ENCODE data around the gene TMEM107.

TMEM107 gene

GRCh38 chr17:8153957-8154607 is 22.1 kb downstream of the TMEM107 start:
- peaks cover 31% of the 10 kb centered on the region for H3K4me1 ChIP-seq (ENCODE audit: control insufficient read depth, insufficient read depth, low read length, poor library complexity, severe bottlenecking)
- peak overlapping the region; percentile 100 for H3K27ac ChIP-seq (ENCODE audit: low read depth, low read length, severe bottlenecking)
- 9 to 12% methylated on average over 12 to 14 of the region's 22 CpGs for WGBS, 2 experiments (ENCODE audit: insufficient coverage in 2 of 2)
- H3K4me3 ChIP-seq (ENCODE audit: extremely low read depth, insufficient read depth, low read length, poor library complexity, severe bottlenecking): peak overlapping the region; percentile 28
- no peaks in the 10 kb centered on the region for H3K9me3 ChIP-seq (ENCODE audit: control insufficient read depth, low read length)
- H3K36me3 ChIP-seq (ENCODE audit: control insufficient read depth, insufficient read depth, low read length): peaks cover 20% of the 10 kb centered on the region

DNA sequence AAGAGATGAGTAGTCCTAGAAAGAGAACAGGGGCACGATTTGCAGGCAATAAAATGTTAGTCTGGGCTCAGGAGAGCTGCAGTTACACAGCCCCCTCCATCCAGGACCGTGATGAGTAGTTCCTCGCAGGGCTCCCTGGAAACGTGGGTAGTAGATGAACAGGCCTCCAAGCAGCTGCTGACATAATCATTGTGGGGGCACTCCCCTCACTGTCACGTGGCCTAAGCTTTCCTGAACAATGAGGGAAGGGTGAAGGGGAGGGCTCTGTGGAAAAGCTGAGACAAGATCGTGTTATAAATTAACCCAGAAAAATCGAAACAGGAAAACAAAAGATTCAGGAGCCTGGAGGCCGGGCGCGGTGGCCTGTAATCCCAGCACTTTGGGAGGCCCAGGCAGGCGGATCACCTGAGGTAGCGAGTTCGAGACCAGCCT is 22.6 kb downstream of the TMEM107 start:
- Histone ChIP-seq H3K4me3 (ENCODE audit: extremely low read depth, insufficient read depth, low read length, poor library complexity, severe bottlenecking) (no peak overlapping the region), H3K4me1 (ENCODE audit: control insufficient read depth, insufficient read depth, low read length, poor library complexity, severe bottlenecking) (peaks cover 31% of the 10 kb centered on the region), H3K36me3 (ENCODE audit: control insufficient read depth, insufficient read depth, low read length) (peaks cover 22% of the 10 kb centered on the region), H3K27ac (ENCODE audit: low read depth, low read length, severe bottlenecking) (peak overlapping the region; percentile 100), H3K9me3 (ENCODE audit: control insufficient read depth, low read length) (no peaks in the 10 kb centered on the region)
- 69 to 73% methylated on average over 13 of the region's 13 CpGs for WGBS, 2 experiments (ENCODE audit: insufficient coverage in 2 of 2)

GRCh38 chr17:8153031-8153451 is 23.1 kb downstream of the TMEM107 start:
- WGBS, 2 experiments (ENCODE audit: insufficient coverage in 2 of 2): 91 to 94% methylated on average over 6 to 7 of the region's 7 CpGs
- H3K36me3 ChIP-seq (ENCODE audit: control insufficient read depth, insufficient read depth, low read length): peaks cover 23% of the 10 kb centered on the region
- peak overlapping the region; percentile 100 for H3K27ac ChIP-seq (ENCODE audit: low read depth, low read length, severe bottlenecking)
- no peak overlapping the region for H3K4me3 ChIP-seq (ENCODE audit: extremely low read depth, insufficient read depth, low read length, poor library complexity, severe bottlenecking)
- peaks cover 31% of the 10 kb centered on the region for H3K4me1 ChIP-seq (ENCODE audit: control insufficient read depth, insufficient read depth, low read length, poor library complexity, severe bottlenecking)
- no peaks in the 10 kb centered on the region for H3K9me3 ChIP-seq (ENCODE audit: control insufficient read depth, low read length)

DNA sequence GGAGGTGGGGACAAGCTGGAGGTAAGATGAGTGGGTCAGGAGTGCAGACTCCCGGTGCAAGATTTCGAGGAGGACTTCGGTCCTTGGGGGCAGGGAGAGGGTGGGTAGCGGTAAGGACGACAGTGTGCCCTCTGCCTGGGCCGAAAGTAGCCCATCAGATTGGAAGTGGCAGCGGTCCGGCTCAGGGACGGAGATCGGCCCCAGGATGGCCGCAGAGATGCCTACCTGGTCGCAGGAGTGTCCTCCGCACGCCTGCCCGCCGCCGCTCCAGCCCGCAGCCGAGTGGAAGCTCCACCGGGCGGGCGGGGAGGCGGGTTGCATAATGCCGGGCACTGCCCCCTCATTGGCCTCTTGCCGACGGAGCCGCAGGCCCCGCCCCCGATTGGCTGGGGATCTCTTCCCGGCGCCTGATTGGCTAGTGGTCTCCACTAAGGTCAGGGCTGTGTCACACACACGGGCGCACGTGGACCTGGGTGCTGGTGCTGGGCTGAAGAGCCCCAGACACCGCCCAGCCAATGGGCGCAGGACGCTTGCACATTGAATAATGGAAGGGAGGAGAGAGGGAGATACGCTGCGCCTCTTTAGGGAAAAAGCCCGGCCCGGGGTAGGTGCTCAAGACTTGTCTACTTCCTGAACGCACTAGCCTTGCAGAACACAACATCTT is 23.9 kb downstream of the TMEM107 start, which contains the start of gene PER1:
PER1 (minus strand) TSS at position 293 of the 664 bp plus-strand sequence. CDS start 1,698 bp downstream, outside the sequence.
- Histone ChIP-seq H3K4me3 (ENCODE audit: extremely low read depth, insufficient read depth, low read length, poor library complexity, severe bottlenecking) (peak within 1 kb of the TSS; percentile 70), H3K27ac (ENCODE audit: low read depth, low read length, severe bottlenecking) (peak within 1 kb of the TSS; percentile 100), H3K9me3 (ENCODE audit: control insufficient read depth, low read length) (no peaks in the 10 kb centered on the region), H3K36me3 (ENCODE audit: control insufficient read depth, insufficient read depth, low read length) (peaks cover 31% of the 10 kb centered on the region), H3K4me1 (ENCODE audit: control insufficient read depth, insufficient read depth, low read length, poor library complexity, severe bottlenecking) (peaks cover 31% of the 10 kb centered on the region)
- 7 to 12% methylated on average over 40 to 41 of the region's 42 CpGs for WGBS, 2 experiments (ENCODE audit: insufficient coverage in 2 of 2)

DNA sequence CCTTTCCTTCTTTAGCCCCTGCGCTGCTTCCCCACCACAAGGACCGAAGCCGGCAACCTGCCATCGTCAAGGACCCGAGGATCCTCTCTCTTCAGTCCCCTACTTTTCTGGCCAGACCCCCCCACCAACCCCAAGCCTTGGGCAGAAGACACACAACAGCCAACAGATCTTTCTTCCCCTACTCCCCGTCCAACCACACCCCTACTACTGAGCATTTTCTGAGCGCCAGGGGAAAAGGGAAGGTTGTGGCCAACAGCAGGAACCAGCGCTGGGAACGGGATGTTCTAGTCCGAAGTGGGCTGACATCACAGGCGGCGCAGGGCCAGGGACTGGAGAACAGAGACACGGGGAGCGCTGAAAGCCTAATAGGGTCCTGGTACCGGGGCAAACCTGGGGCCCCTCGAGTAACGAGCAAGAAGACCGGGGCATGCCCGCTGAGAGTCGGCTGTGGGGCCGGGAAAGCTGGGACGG is 24.5 kb downstream of the TMEM107 start:
- Histone ChIP-seq H3K27ac (ENCODE audit: low read depth, low read length, severe bottlenecking) (peak overlapping the region; percentile 89), H3K4me3 (ENCODE audit: extremely low read depth, insufficient read depth, low read length, poor library complexity, severe bottlenecking) (peak overlapping the region; percentile 70), H3K9me3 (ENCODE audit: control insufficient read depth, low read length) (no peaks in the 10 kb centered on the region), H3K4me1 (ENCODE audit: control insufficient read depth, insufficient read depth, low read length, poor library complexity, severe bottlenecking) (peaks cover 31% of the 10 kb centered on the region), H3K36me3 (ENCODE audit: control insufficient read depth, insufficient read depth, low read length) (peaks cover 37% of the 10 kb centered on the region)
- WGBS, 2 experiments (ENCODE audit: insufficient coverage in 2 of 2): 1 to 2% methylated on average over 17 to 21 of the region's 22 CpGs

GRCh38 chr17:8151120-8151640 is 25.0 kb downstream of the TMEM107 start:
- Histone ChIP-seq H3K36me3 (ENCODE audit: control insufficient read depth, insufficient read depth, low read length) (peaks cover 42% of the 10 kb centered on the region), H3K9me3 (ENCODE audit: control insufficient read depth, low read length) (no peaks in the 10 kb centered on the region), H3K27ac (ENCODE audit: low read depth, low read length, severe bottlenecking) (peak overlapping the region; percentile 89), H3K4me3 (ENCODE audit: extremely low read depth, insufficient read depth, low read length, poor library complexity, severe bottlenecking) (peak overlapping the region; percentile 70), H3K4me1 (ENCODE audit: control insufficient read depth, insufficient read depth, low read length, poor library complexity, severe bottlenecking) (peaks cover 31% of the 10 kb centered on the region)
- 1% methylated on average over 18 to 38 of the region's 38 CpGs for WGBS, 2 experiments (ENCODE audit: insufficient coverage in 2 of 2)

GRCh38 chr17:8150194-8151119 is 25.7 kb downstream of the TMEM107 start:
- H3K27ac ChIP-seq (ENCODE audit: low read depth, low read length, severe bottlenecking): peak overlapping the region; percentile 41
- 86 to 95% methylated on average over 12 to 15 of the region's 18 CpGs for WGBS, 2 experiments (ENCODE audit: insufficient coverage in 2 of 2)
- H3K36me3 ChIP-seq (ENCODE audit: control insufficient read depth, insufficient read depth, low read length): peaks cover 49% of the 10 kb centered on the region
- peak overlapping the region; percentile 70 for H3K4me3 ChIP-seq (ENCODE audit: extremely low read depth, insufficient read depth, low read length, poor library complexity, severe bottlenecking)
- peaks cover 31% of the 10 kb centered on the region for H3K4me1 ChIP-seq (ENCODE audit: control insufficient read depth, insufficient read depth, low read length, poor library complexity, severe bottlenecking)
- no peaks in the 10 kb centered on the region for H3K9me3 ChIP-seq (ENCODE audit: control insufficient read depth, low read length)

DNA sequence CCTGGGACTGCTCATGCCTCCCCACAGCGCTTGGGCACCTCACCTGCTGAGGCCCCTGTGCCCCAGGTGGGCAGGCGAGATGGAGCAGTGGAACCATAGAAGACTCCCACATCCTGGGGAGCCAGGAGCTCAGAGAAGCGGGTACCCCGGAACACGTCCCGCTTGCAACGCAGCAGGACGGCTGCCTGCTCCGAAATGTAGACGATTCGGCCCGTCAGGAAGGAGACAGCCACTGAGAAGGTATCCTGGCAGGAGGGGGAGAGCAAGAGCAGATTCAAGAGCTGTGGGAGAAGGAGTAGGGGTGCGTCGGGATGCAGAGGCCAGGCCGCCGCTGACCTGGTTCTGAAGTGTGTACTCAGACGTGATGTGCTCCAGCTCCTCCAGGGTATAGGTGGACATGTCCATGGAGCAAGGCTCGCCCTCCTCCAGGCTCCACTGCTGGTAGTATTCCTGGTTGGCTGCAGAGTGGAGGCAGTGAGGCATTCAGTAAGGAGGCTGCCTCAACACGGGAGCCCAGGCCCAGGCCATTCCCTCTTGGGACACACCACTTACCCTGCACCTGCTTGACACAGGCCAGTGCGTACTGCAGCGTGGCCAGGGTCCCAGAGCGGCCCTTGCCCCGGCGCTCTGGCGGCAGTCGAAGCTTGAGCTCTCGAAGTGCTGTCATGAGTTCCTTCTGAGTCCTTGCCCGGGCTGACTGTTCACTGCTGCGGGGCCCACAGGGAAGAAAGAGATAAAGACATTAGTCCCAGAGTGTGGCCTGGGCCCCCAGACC is 26.6 kb downstream of the TMEM107 start:
- H3K27ac ChIP-seq (ENCODE audit: low read depth, low read length, severe bottlenecking): no peak overlapping the region
- 97 to 98% methylated on average over 26 to 28 of the region's 29 CpGs for WGBS, 2 experiments (ENCODE audit: insufficient coverage in 2 of 2)

GRCh38 chr17:8148560-8148959 is 27.6 kb downstream of the TMEM107 start:
- WGBS, 2 experiments (ENCODE audit: insufficient coverage in 2 of 2): 98 to 100% methylated on average over 6 to 7 of the region's 13 CpGs
- Histone ChIP-seq H3K27ac (ENCODE audit: low read depth, low read length, severe bottlenecking) (no peak overlapping the region), H3K36me3 (ENCODE audit: control insufficient read depth, insufficient read depth, low read length) (peaks cover 63% of the 10 kb centered on the region)

More for the DNA sequence above, 26.6 kb downstream of the TMEM107 start:
- Histone ChIP-seq H3K4me3 (ENCODE audit: extremely low read depth, insufficient read depth, low read length, poor library complexity, severe bottlenecking) (no peak overlapping the region), H3K36me3 (ENCODE audit: control insufficient read depth, insufficient read depth, low read length) (peaks cover 53% of the 10 kb centered on the region), H3K4me1 (ENCODE audit: control insufficient read depth, insufficient read depth, low read length, poor library complexity, severe bottlenecking) (peaks cover 24% of the 10 kb centered on the region), H3K9me3 (ENCODE audit: control insufficient read depth, low read length) (no peaks in the 10 kb centered on the region)

More at GRCh38 chr17:8148560-8148959, 27.6 kb downstream of the TMEM107 start:
- Histone ChIP-seq H3K4me1 (ENCODE audit: control insufficient read depth, insufficient read depth, low read length, poor library complexity, severe bottlenecking) (peaks cover 16% of the 10 kb centered on the region), H3K9me3 (ENCODE audit: control insufficient read depth, low read length) (no peaks in the 10 kb centered on the region), H3K4me3 (ENCODE audit: extremely low read depth, insufficient read depth, low read length, poor library complexity, severe bottlenecking) (no peak overlapping the region)

Data from mesodermal cell (in vitro differentiated cells).